Upper lobe of right lung (tissue), 1 donor: ENCODE measurements around the gene SCNN1A. TPM values are rescaled to one million over a fixed set of nuclear protein-coding genes. Genes with fewer than 3 reads are reported as not detected.
A peak's percentile ranks its signal among the peaks of the same experiment; 100 is the strongest.
"Not testable (repeated sequence)": the region's sequence is repeated elsewhere in the genome, so short reads cannot be mapped to it uniquely, and the experiment has no call there.

ENCODE experiments used
- ATAC-seq: fragments of 200-7000 bp; cut with Tn5 transposase; one replicate; pipeline ENCODE4 v1.9.1; 2020; ENCODE audit warnings: mild to moderate bottlenecking, moderate library complexity
- DNase-seq: peaks from one replicate; pipeline ENCODE4 v3.0.0-alpha.2; 2020
- H3K27ac ChIP-seq: fragments of 200-600 bp; one replicate; pipeline ENCODE4 v1.8.0; 2022
- H3K27me3 ChIP-seq: fragments of 200-600 bp; one replicate; pipeline ENCODE4 v1.8.0; 2022; ENCODE audit warnings: mild to moderate bottlenecking
- H3K36me3 ChIP-seq: fragments of 200-600 bp; one replicate; pipeline ENCODE4 v1.8.0; 2022
- H3K4me1 ChIP-seq: fragments of 200-600 bp; one replicate; pipeline ENCODE4 v1.8.0; 2022
- H3K4me3 ChIP-seq: fragments of 200-600 bp; one replicate; pipeline ENCODE4 v1.8.0; 2022; ENCODE audit warnings: mild to moderate bottlenecking
- H3K9me3 ChIP-seq: fragments of 200-600 bp; one replicate; pipeline ENCODE4 v1.8.0; 2022
- CTCF ChIP-seq: fragments of 200-600 bp; IDR thresholded peaks from one replicate; pipeline ENCODE4 v1.8.0; 2022; ENCODE audit warnings: antibody characterized with exemption
- intact Hi-C: fragments of 100-400 bp; cut with DNase I; formaldehyde crosslinking; loops from one replicate; pipeline ENCODE4 v1.11.0; 2022
- total RNA-seq: library from RNA; stranded (reverse); fragmentation: NEBNext Ultra II Directional; extraction: Animal tissue kit (Norgen Biotek cat#: 25700); gene quantifications from one replicate; pipeline ENCODE4 v1.2.1, GENCODE V29; 2021
- donor health status: DM: no; HTN: yes; CAD: no; lungs with severe emphysema.

The SCNN1A gene
- total RNA-seq, 1 donor from 2014 or later, result 199 TPM

DNA sequence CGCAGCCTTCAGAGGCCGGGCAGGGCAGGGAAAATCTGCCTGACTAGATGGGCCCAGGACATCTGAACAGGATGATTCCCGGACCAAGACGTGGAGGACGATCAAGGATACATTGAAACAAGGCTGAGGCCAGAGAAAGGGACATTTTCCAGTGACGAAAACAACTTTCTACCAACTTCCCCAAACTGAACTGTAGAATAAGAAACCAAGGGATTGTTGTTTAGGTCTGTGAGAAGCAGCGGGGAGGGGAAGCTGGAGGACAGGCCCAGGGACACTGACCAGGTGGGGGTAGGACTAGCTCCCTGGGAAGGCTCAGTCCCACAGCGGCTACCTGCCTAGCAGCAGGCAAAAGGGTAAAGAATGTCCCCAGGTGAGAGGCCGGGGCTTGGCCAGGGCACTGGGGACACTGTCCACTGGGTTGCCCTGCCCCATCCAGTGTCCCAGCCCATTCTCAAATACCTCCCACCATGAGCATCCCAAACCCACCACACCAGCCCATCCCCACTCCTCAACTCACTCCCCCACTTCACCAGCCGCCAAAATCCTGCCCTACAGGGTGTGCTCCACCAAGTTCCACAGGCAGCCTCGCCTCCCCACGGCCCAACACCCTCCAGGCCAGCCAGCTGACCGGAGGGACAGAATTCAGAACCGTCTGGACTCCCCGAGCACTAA is 34.5 kb downstream of the SCNN1A start:
- ATAC-seq (peak; percentile 0), DNase-seq (no peak)
- H3K4me1 ChIP-seq, result peaks cover 56% of the 10 kb centered on the region
- TF ChIP-seq CTCF, result no peak
- peak overlapping the region; percentile 99 for H3K27ac ChIP-seq
- H3K9me3 ChIP-seq, result no peaks in the 10 kb centered on the region
- intact Hi-C loops, result loop anchor here (5.0 kb wide), 1 partner anchor 36 kb away; the partner anchor contains the start of gene SCNN1A
- peaks cover 9% of the 10 kb centered on the region for H3K36me3 ChIP-seq
- no peaks in the 10 kb centered on the region for H3K27me3 ChIP-seq
- H3K4me3 ChIP-seq, result peak overlapping the region; percentile 100

- ATAC-seq (no peak), DNase-seq (no peak)
- Histone ChIP-seq H3K36me3 (peaks cover 9% of the 10 kb centered on the region), H3K27me3 (no peaks in the 10 kb centered on the region), H3K27ac (peak overlapping the region; percentile 99), H3K4me1 (peaks cover 56% of the 10 kb centered on the region), H3K4me3 (peak overlapping the region; percentile 100), H3K9me3 (no peaks in the 10 kb centered on the region)
- no peak for TF ChIP-seq CTCF
- intact Hi-C loops, result loop anchor here (5.0 kb wide), 1 partner anchor 37 kb away; the partner anchor contains the start of gene SCNN1A
Measured at GRCh38 chr12:6340032-6340638, 35.2 kb downstream of the SCNN1A start.

GRCh38 chr12:6338955-6339354 is 36.4 kb downstream of the SCNN1A start:
- Histone ChIP-seq H3K27me3 (no peaks in the 10 kb centered on the region), H3K4me1 (peaks cover 67% of the 10 kb centered on the region), H3K9me3 (no peaks in the 10 kb centered on the region), H3K27ac (peak overlapping the region; percentile 99), H3K4me3 (peak overlapping the region; percentile 100), H3K36me3 (peaks cover 20% of the 10 kb centered on the region)
- no peak for ATAC-seq
- intact Hi-C loops, result no loop called here
- TF ChIP-seq CTCF, result no peak
- no peak for DNase-seq

- intact Hi-C loops, H3K27me3 ChIP-seq, ATAC-seq, DNase-seq, H3K9me3 ChIP-seq: not testable (repeated sequence)
- H3K4me3 ChIP-seq, result peak overlapping the region; percentile 100
- peak overlapping the region; percentile 99 for H3K27ac ChIP-seq
- H3K4me1 ChIP-seq, result peaks cover 71% of the 10 kb centered on the region
- H3K36me3 ChIP-seq, result peaks cover 24% of the 10 kb centered on the region
Measured at GRCh38 chr12:6338536-6338935, 36.8 kb downstream of the SCNN1A start.

DNA sequence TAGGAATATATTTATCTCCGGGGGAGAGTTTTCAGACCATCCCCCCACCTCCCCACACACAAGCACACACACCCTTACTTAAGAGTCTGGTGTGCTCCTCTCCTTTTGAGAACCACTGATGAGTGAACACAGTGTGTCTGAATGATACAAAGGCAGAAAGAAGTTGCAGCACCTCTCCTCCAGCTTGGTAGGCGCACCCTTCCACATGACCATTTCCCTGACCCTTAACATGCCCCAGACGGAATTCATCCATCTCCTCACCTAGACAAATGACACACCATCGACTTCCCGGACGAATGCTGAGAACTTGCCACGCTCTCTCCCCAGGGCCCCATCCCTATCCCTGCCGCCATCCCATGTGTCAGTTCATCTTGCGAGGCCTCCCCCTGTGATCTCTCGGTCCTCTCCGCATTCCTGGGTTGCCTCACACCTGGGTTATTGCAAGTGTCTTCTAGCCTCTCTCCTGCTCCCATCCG is 37.4 kb downstream of the SCNN1A start:
- Histone ChIP-seq H3K9me3 (no peaks in the 10 kb centered on the region), H3K4me1 (peaks cover 71% of the 10 kb centered on the region), H3K27ac (peak overlapping the region; percentile 99), H3K27me3 (no peaks in the 10 kb centered on the region), H3K4me3 (peak overlapping the region; percentile 100), H3K36me3 (peaks cover 29% of the 10 kb centered on the region)
- intact Hi-C loops, result no loop called here
- TF ChIP-seq CTCF, result no peak
- no peak for ATAC-seq
- DNase-seq, result no peak
